ENCODE measurements around the gene ECPAS.
"Not testable (repeated sequence)": the region's sequence is repeated elsewhere in the genome, so short reads cannot be mapped to it uniquely, and the experiment has no call there.

The ECPAS gene

GRCh38 chr9:111352545-111352944, 131.6 kb downstream of the ECPAS start:
- no peak for DNase-seq (ENCODE audit: low spot score)
- POLR2A ChIA-PET (ENCODE audit: low non-redundant PET): no interaction called here
- no peak for TF ChIP-seq CTCF (conservative IDR thresholded peaks at IDR 0.05; ENCODE audit: low read depth)
- no peak overlapping the region for H3K27ac ChIP-seq
- CTCF ChIA-PET: interaction anchor here (0.6 kb wide), 1 partner anchor 1879 kb away, joined by 3 read pairs; no protein-coding TSS in a partner anchor

- ChIA-PET POLR2A (ENCODE audit: low non-redundant PET) (no interaction called here), CTCF (interaction anchor here (0.7 kb wide), 1 partner anchor 1805 kb away, joined by 3 read pairs; no protein-coding TSS in a partner anchor)
- no peak for TF ChIP-seq CTCF (conservative IDR thresholded peaks at IDR 0.05; ENCODE audit: low read depth)
- H3K27ac ChIP-seq: no peak overlapping the region
- DNase-seq (ENCODE audit: low spot score): no peak
These were observed 133.6 kb downstream of the ECPAS start for GRCh38 chr9:111350556-111350955.

- TF ChIP-seq CTCF (conservative IDR thresholded peaks at IDR 0.05; ENCODE audit: low read depth): no peak
- no peak for DNase-seq (ENCODE audit: low spot score)
- CTCF ChIA-PET: no interaction called here
- POLR2A ChIA-PET (ENCODE audit: low non-redundant PET): no interaction called here
- no peak overlapping the region for H3K27ac ChIP-seq
These were observed 134.4 kb downstream of the ECPAS start for GRCh38 chr9:111349766-111350165.

- H3K27ac ChIP-seq: no peak overlapping the region
- DNase-seq (ENCODE audit: low spot score): peak; percentile 47
- ChIA-PET CTCF (interaction anchor here (0.6 to 0.7 kb wide), 2 partner anchors 40 to 109 kb away, joined by 3 read pairs; no protein-coding TSS in a partner anchor), POLR2A (ENCODE audit: low non-redundant PET) (no interaction called here)
- TF ChIP-seq CTCF (conservative IDR thresholded peaks at IDR 0.05; ENCODE audit: low read depth): no peak
These were observed 135.3 kb downstream of the ECPAS start for GRCh38 chr9:111348821-111349271.

GRCh38 chr9:111334318-111334863, 149.8 kb downstream of the ECPAS start:
- POLR2A ChIA-PET (ENCODE audit: low non-redundant PET); H3K27ac ChIP-seq; DNase-seq (ENCODE audit: low spot score): not testable (repeated sequence)
- CTCF ChIA-PET: interaction anchor here (0.6 kb wide), 1 partner anchor 1668 kb away, joined by 4 read pairs; no protein-coding TSS in a partner anchor

GRCh38 chr9:111330124-111330523, 154.1 kb downstream of the ECPAS start, which contains the start of gene OR2K2:
Gene OR2K2 (minus strand): TSS chr9:111330224. CDS start chr9:111328433, 1,791 bp downstream.
- H3K27ac ChIP-seq: no peak within 1 kb of the TSS
- CTCF ChIA-PET: no interaction called here
- no peak for DNase-seq (ENCODE audit: low spot score)
- POLR2A ChIA-PET (ENCODE audit: low non-redundant PET): no interaction called here
- no peak for TF ChIP-seq CTCF (conservative IDR thresholded peaks at IDR 0.05; ENCODE audit: low read depth)

GRCh38 chr9:111320631-111321030, 163.6 kb downstream of the ECPAS start:
- CTCF ChIA-PET: interaction anchor here (0.5 kb wide), 1 partner anchor 8 kb away, joined by 4 read pairs; no protein-coding TSS in a partner anchor
- POLR2A ChIA-PET (ENCODE audit: low non-redundant PET): no interaction called here
- DNase-seq (ENCODE audit: low spot score): no peak
- no peak overlapping the region for H3K27ac ChIP-seq
- no peak for TF ChIP-seq CTCF (conservative IDR thresholded peaks at IDR 0.05; ENCODE audit: low read depth)

Data from RWPE1 (cell line).